Stimulated activated naive CD4-positive, alpha-beta T cell treated with Interleukin-2 at 50 U/mL for 16 hours (primary cell): ENCODE measurements around the gene ACOT7.

Experiments
- DNase-seq: peaks from one replicate; lab custom pipeline; 2025; lab: John Stamatoyannopoulos, UW

The ACOT7 gene

GRCh38 chr1:6343506-6344405 lies 49.8 kb downstream of the ACOT7 start:
- DNase-seq = peak; percentile 19

GRCh38 chr1:6342056-6342455 lies 51.5 kb downstream of the ACOT7 start:
- no peak for DNase-seq

- DNase-seq = no peak
Measured at GRCh38 chr1:6338695-6339094, 54.9 kb downstream of the ACOT7 start.

GRCh38 chr1:6336776-6337622 lies 56.6 kb downstream of the ACOT7 start:
- no peak for DNase-seq

- DNase-seq = no peak
Measured at GRCh38 chr1:6334261-6334993, 59.1 kb downstream of the ACOT7 start.

- no peak for DNase-seq
Measured at GRCh38 chr1:6332821-6333220, 60.7 kb downstream of the ACOT7 start.

- DNase-seq = no peak
Measured at GRCh38 chr1:6331543-6332273, 61.9 kb downstream of the ACOT7 start.

- DNase-seq = no peak
Measured at GRCh38 chr1:6330410-6330911, 63.1 kb downstream of the ACOT7 start.

GRCh38 chr1:6329851-6330250 lies 63.7 kb downstream of the ACOT7 start:
- DNase-seq = no peak

GRCh38 chr1:6329396-6329795 lies 64.2 kb downstream of the ACOT7 start:
- no peak for DNase-seq

- DNase-seq = no peak
Measured at GRCh38 chr1:6328696-6329095, 64.9 kb downstream of the ACOT7 start.

GRCh38 chr1:6328091-6328490 lies 65.5 kb downstream of the ACOT7 start:
- DNase-seq = no peak

GRCh38 chr1:6325482-6325881 lies 68.1 kb downstream of the ACOT7 start:
- no peak for DNase-seq

- no peak for DNase-seq
Measured at GRCh38 chr1:6322161-6322560, 71.4 kb downstream of the ACOT7 start.

- no peak for DNase-seq
Measured at GRCh38 chr1:6321205-6321604, 72.4 kb downstream of the ACOT7 start.

GRCh38 chr1:6317098-6317760 lies 76.3 kb downstream of the ACOT7 start:
- DNase-seq = no peak

GRCh38 chr1:6316240-6317097 lies 77.1 kb downstream of the ACOT7 start:
- no peak for DNase-seq

GRCh38 chr1:6314503-6314902 lies 79.1 kb downstream of the ACOT7 start:
- DNase-seq = no peak

- no peak for DNase-seq
Measured at GRCh38 chr1:6313393-6314200, 80.0 kb downstream of the ACOT7 start.
